HUDEP-2 (cell line): ENCODE results near the gene BOD1L1.

Source experiments
- DNase-seq, 76 experiments: peaks; one replicate each; lab custom pipeline; 2025; ENCODE audit not compliant: unreplicated experiment in 76 of 76; lab: John Stamatoyannopoulos, UW

The BOD1L1 gene

DNA sequence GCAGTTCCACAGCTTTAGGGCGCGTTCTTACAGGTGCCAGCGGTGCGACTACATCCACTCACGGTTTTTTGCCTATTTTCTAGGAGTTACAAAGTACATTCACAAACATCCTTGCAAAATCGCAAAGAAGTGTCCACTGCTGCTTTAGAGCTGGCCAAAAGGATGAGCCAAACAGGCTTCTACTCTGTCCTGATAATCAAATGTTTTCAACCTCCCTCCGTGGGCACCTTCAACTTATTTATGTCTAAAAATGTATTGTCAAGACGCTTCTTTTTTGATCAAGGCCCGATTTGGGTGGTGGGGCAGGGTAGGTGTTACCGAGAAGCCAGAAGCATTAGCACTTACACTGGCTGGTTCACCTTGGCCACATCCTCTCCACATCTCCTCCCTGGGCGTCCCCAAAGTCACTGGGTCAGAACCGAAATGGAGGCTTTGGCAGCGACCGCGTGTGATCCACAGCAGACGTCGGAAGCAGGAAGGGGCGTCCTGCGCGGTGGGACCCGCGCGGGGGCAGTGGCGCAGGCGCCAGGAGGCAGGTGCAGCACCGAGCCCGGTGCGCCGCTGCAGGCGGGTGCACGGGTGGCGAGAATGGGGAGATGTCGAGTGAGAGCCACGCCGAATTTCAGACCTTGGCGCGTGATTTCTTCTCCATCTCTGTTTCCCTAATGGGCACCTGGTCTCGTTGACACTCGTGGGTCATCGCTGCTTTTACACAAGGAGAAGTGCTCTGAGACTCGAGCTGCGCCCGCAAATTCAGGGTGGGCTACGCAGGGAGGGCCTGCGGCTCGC is 100.1 kb downstream of the BOD1L1 start:
- DNase-seq = no peak

DNA sequence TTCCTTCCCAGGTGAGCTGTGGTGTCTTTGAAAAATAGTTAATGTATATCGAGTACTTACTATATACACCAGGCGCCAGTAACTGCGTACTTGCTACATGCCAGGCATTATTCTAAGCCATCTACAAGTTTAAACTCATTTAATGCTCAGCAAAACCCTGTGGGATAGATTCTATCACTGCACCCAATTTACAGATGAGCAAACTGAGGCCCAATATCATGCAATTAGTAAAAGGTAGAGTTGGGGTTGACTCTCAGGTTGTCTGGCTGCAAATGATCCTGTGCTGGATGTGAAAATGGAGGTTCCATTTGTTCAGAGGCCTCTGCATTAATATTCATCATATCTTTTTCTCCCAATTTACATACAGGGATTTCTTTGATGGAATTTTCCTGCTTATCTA is 100.9 kb downstream of the BOD1L1 start:
- DNase-seq = no peak

DNA sequence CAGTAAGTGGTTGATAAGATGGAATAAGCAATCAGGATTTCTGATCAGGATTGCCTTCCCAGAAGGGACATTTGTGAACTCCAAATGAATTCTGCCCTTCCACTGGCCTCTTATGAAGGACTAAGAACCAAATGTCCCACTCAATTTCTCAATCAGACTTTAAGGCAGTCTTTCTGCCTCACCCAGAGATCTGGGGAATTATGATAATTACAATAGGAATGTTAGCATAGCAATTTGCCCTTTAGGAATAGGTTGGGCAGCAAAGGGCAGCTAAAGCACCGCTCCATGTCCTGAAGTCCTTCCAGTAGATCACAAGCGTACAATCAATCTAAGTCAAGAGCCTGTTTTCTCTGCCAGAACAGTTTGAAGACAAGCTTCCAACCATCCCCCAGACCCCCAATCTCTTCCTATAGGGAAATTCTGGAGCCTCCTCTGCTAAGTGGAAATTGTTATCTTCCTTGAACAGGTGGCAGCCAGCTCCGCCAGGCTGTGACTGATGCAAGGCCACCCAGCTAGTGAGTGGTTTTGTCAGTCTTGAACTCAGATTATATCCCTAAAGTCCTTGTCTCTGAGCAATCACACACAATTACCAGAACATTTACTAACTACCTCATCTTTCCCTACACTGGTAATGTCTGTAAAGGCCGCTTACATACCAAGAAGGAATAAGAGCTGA is 101.8 kb downstream of the BOD1L1 start:
- DNase-seq = no peak

DNA sequence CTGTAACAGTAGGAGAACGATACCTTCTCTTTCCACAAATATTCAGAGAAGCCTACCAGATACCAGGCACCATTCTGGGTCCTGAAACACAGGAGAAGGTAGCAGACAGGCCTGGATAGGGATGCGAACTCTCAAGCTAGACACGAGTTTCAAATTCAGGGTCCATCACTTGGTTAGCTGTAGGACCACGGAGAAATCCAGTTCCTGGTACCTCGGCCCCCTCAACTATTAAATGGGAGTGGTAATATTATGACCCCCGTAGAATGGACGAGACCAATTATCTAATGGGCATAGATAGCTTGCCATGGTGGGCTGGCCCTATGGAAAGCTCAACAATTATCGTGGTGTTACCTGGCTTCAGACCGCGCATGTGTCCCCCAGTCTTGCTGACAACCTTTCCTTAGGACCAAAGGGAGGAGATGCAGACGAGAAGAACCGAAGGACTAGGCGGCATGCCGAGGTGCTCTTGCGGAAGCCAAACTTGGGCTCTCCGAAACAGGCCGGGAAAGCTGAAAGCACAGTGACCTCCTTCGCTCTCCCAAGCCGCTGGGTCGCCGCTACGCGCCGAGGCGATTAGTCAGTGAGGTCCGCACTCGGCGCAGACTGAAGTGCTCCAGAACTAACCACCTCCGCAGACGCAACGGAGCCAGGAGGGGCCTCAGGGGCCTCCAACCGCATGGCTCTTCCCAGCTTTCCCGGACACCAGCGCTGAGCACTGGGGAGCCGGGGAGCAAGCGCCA is 102.9 kb downstream of the BOD1L1 start:
- DNase-seq = no peak

DNA sequence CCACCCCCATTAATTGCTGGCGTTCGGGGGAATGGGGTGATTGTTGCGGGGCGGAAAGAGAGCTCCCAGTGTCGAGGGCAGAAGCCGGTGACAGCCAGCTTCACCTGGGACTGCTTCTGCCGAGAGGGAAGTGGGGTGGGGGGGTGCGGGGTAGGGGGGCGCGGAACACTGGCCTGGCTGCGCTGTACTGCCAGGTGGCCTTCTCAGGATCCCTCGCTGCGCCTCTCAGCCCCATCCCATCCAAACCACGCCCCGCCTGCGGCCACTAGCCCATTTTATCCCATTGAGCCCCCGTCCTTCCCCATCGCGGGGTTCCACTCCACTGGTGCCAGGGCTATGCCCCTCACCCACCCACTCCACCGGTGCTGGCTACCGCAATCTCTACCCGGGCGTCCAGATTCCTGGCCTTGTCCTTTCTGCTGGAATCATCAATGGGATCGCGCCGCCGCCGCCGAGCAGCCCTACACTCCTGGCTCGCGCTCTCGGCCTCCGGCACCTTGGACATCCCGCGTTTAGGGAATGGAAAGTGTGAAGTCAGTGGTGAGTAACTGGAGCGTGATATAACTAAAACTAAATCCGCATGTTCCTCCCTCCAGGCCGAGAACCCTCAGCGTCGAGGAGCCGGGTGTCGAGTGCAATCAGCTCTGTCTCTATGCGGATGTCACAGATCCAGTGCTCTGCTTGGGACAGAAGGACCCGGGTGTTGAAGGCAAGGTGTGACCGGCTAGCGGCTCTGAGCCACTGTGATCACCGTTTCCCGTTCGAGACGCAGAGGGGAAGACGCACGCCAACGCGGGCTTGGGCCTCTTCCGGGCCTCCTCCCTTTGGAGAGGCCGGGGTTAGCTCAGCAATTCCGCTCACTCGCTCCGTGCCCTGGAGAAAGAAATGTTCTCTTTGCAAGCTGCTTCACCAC is 103.7 kb downstream of the BOD1L1 start:
- no peak for DNase-seq

DNA sequence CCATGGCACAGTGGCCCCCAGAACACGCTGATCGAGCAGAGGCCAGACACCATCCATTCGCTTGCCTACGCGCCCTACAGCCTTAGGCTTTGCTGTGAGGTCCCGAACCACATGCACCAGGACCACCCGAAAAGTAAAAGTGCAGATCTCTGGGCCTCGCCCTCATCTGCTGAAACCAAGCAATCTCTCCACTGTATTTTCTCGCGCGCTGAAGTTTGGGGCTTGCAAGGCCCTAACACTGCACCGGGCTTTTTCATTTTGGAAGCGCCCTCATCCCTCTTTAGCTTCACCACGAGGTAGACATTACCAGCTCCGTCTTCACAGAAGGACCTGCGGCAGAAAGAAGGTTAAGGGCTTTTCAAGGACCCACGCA is 104.4 kb downstream of the BOD1L1 start:
- no peak for DNase-seq

DNA sequence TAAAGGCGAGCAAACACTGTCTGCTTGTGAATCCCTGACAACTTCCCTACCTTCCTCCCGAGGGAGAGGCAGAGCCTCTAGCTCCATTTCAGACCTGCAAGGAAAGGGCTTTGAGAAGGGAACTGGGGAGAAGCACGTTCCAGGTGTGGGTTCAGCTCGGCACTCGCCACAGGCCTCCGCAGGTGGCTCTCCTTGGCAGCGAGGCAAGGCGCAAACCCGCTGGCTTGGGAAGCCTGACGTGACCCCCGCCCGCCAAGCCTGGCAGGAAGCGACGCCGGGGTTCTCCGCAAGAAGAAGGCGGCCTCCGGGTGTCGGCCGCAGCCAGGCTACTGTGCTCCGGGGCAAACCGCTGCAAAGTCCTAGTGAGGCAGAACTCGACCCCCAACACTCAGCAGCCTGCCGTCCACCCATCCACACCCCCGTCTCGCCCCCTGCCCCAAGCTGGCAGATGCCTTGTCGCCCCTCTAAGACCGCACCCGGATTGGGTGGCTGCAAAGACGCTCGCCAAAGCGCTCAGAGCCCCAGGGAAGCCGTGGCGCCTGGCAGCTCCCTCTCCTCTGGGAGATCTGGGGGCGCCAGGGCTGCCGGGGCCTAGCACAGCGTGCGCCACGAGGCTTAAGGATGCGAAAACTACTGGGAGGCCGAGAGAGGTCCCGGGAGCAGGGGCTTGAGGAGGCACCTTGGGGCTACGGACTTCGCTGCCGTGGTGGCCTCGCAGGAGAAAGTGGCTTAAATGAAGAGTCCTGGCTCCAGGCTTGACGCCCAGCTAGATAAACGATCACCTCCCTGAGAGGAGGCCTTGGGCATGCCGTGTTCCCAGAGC is 105.0 kb downstream of the BOD1L1 start:
- DNase-seq = no peak

DNA sequence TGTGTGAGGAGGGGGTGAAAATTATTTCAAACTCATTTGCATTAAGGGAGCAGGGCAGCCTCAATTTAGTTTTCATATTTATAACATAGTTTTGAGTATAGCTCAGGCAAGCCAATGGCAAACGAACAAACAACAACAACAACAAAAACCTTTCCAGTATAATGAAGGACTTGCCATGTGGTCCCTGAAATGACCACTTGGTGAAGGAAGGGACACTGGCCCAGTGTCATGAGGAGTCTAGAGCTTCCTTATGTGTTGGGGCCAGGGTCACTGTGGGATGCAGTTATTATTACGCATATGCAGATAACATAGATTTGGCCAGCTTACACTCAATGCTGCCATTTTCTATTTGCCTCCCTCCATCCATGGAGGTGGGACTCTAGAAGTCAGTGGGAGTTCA is 106.5 kb downstream of the BOD1L1 start:
- no peak for DNase-seq
